GM12864 (cell line): Measurements from ENCODE around the gene ST8SIA6.

Experiments used
- DNase-seq: peaks from one replicate; pipeline ENCODE4 v3.0.0-alpha.2; 2011; ENCODE audit warnings: low read depth
- H3K4me3 ChIP-seq: 2 replicates; pipeline ENCODE4 v1.5.1; 2011; ENCODE audit warnings: mild to moderate bottlenecking, low read depth, low read length, control low read depth
- TF ChIP-seq, protein P1 (sequence below): IDR thresholded peaks from 2 replicates; pipeline ENCODE4 v1.5.1; 2011; ENCODE audit warnings: low read depth, mild to moderate bottlenecking, moderate library complexity, low read length, control low read depth, inconsistent platforms; ENCODE audit errors: missing control alignments

ST8SIA6 gene

DNA sequence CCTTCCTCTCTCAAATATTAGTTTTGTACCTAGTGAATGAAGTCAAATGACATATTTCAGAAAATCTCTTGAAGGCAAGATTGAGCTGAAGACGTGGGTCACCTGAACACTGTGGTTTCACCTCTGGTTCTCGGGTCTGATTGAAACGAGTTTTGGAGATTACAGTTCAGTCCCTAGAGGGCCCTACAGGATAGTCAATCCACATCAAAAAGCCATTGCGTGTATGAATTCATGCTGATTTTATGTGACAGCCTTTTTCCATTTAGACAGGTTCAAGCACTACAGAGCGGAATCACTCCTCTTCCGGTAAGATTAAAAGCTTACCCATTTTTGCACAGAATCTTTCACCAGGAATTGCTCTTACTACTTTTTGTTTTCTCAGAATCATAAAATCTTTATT is 164.2 kb downstream of the ST8SIA6 start:
- TF ChIP-seq, protein P1, sequence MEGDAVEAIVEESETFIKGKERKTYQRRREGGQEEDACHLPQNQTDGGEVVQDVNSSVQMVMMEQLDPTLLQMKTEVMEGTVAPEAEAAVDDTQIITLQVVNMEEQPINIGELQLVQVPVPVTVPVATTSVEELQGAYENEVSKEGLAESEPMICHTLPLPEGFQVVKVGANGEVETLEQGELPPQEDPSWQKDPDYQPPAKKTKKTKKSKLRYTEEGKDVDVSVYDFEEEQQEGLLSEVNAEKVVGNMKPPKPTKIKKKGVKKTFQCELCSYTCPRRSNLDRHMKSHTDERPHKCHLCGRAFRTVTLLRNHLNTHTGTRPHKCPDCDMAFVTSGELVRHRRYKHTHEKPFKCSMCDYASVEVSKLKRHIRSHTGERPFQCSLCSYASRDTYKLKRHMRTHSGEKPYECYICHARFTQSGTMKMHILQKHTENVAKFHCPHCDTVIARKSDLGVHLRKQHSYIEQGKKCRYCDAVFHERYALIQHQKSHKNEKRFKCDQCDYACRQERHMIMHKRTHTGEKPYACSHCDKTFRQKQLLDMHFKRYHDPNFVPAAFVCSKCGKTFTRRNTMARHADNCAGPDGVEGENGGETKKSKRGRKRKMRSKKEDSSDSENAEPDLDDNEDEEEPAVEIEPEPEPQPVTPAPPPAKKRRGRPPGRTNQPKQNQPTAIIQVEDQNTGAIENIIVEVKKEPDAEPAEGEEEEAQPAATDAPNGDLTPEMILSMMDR: peak; percentile 13
- no peak overlapping the region for H3K4me3 ChIP-seq
- DNase-seq: no peak

DNA sequence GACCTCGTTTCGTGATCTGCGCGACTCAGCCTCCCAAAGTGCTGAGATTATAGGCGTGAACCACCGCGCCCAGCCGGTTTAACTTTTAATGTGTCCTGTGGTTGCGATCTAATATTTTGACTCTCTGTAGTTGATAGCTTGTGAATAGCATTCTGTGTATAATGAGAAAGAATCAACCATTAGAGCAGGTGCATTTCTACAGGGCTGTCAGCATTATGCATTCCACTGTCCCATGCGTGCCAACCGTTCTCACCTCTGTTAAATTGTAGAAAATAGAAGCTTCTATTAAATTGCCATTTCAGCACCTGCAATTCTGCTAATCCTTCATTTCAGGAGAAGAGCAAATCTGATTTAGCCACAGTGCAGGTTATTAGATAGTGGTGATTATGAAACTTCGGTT is 164.6 kb downstream of the ST8SIA6 start:
- TF ChIP-seq, protein P1: no peak
- H3K4me3 ChIP-seq: no peak overlapping the region
- DNase-seq: no peak

DNA sequence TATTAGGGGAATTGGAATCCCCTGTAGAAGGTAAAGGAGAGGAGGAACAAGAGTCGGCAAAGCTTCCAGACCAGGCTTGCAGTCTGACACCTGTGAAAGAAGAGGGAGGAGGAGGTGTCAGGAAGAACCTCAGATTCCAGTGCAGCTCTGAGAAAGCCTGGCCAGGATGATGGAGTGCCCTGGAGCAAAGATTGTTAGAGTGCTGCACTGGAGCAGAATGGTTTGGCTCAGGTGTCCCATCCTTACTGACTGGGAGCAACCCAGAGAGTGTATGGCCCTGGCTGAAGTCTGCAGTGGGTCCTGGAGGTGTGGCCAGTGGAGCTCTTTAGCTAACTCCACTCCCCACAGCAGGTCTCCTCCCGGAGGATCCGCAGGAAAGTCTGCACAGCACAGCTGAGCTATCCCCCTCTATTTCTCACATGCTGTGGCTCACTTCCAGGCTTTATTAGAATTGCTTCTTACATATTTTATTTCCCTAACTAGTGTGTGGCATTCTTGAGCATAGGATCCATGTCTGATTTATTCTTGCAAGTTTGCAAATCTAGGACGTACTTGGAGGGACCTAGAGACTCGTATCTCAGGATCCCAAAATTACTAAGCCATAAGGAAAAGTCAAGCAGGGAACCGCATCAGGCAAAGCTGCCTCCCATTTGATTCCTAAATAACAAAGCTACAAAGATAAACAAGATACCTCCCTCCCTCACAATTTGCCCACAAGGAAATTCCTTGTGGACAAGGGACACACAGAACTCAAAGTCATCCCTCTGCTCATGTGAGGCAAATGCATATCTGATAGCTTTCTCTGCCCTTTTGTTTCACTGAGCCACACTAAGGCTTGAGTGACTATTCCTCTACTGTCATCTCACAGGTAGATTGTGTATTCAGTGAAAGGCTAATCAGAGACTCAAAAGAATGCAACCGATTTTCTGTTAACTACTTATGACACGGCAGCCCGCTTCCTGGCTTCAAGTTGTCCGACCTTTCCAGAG is 167.5 kb downstream of the ST8SIA6 start:
- no peak overlapping the region for H3K4me3 ChIP-seq
- TF ChIP-seq, protein P1: no peak
- DNase-seq: no peak

DNA sequence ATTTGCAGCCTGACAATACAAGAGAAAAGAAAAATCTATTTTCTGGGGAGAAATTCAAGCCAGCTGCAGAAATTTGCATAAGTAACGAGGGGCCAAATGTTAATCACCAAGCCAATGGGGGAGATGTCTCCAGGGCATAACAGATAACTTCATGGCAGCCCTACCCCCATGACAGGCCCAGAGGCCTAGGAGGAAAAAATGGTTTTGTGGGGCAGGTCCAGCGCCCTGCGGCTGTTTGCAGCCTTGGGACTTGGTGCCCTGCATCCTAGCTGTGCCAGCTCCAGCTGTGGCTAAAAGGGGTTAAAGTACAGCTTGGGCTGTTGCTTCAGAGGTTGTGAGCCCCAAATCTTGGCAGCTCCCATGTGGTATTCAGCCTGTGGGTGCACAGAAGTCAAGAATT is 172.1 kb downstream of the ST8SIA6 start:
- DNase-seq: no peak
- TF ChIP-seq, protein P1: no peak
- H3K4me3 ChIP-seq: no peak overlapping the region

DNA sequence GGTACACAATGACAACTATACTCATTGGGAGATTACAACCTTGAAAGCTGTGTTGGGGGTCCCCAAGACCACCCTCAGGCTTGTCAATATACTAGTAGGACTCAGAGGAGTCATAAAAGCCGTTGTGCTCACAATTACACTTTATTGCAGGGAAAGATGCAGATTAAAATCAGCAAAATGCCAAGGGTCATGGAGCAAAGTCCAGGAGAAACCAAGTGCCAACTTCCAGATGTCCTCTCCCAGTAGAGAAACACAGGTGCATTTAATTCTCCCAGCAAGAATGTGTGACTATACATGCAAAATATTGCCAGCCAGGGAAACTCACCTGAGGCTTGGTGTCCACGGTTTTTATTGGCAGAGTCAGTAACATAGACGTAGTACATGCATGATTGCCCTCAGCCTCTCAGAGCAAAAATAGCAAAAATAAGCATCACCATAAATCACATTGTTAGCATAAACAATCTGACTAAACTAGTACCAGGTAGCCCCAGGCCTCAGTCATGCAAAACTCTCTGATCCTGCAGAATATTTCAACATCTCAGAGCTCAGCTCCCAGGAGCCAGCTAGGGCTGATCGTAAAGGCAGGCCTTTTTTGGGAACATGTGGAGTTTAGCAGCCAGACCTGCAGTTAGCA is 175.7 kb downstream of the ST8SIA6 start:
- no peak for DNase-seq
- TF ChIP-seq, protein P1: no peak
- H3K4me3 ChIP-seq: no peak overlapping the region

DNA sequence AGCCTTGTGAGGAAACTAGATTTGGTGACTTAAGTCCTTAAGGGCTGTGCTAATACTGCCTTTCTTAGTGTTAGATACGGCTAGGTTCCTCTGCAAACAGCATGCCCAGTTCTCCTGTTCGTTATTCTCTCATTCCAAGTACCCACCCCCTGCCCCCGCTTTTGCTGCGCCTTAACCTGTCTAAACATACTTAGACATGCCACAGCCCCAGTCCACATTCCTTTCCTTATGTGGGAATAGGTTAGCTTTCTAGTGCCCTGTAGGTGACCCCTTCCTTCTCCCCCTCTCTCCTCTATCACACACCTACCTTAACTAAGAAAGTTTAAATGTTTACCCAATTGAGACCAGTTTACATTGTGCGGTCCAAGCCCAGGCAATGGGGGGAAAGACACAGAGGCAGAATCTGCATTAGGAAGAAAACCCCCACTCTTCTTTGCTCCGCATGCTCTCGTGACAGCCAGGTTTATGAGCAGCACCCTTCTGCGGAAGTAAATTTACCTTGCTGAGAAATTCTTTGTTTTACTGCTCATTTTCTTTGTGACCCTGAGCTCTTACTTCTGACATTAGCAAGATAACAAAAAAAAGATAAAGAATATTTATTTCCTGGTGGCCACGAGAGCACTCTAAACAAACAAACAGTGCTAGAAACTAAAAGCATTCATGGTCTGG is 177.5 kb downstream of the ST8SIA6 start:
- DNase-seq: no peak
- TF ChIP-seq, protein P1: no peak
- H3K4me3 ChIP-seq: no peak overlapping the region
